ENCODE data around the gene STAT6.

The STAT6 gene

GRCh38 chr12:57111031-57111734, at the start of gene STAT6:
Gene STAT6 (minus strand): TSS chr12:57111362. CDS start chr12:57108278, 3,084 bp downstream.
- FAIRE-seq: no peak

- FAIRE-seq: no peak
Observed at GRCh38 chr12:57160741-57161140, 49.6 kb upstream of the STAT6 start.

- FAIRE-seq: no peak
Observed at GRCh38 chr12:57160040-57160439, 48.9 kb upstream of the STAT6 start.

- no peak for FAIRE-seq
Observed at GRCh38 chr12:57159311-57159710, 48.1 kb upstream of the STAT6 start.

GRCh38 chr12:57158665-57159064, 47.5 kb upstream of the STAT6 start:
- no peak for FAIRE-seq

- FAIRE-seq: no peak
Observed at GRCh38 chr12:57158186-57158585, 47.0 kb upstream of the STAT6 start.

- no peak for FAIRE-seq
Observed at GRCh38 chr12:57157588-57158173, 46.5 kb upstream of the STAT6 start.

GRCh38 chr12:57156701-57157403, 45.7 kb upstream of the STAT6 start:
- FAIRE-seq: no peak

- FAIRE-seq: no peak
Observed at GRCh38 chr12:57154804-57155434, 43.8 kb upstream of the STAT6 start.

- no peak for FAIRE-seq
Observed at GRCh38 chr12:57154076-57154475, 42.9 kb upstream of the STAT6 start.

- FAIRE-seq: no peak
Observed at GRCh38 chr12:57153415-57153997, 42.3 kb upstream of the STAT6 start.

GRCh38 chr12:57152639-57153038, 41.5 kb upstream of the STAT6 start:
- no peak for FAIRE-seq

- FAIRE-seq: no peak
Observed at GRCh38 chr12:57151741-57152630, 40.8 kb upstream of the STAT6 start.

GRCh38 chr12:57150400-57151000, 39.3 kb upstream of the STAT6 start:
- FAIRE-seq: no peak

- no peak for FAIRE-seq
Observed at GRCh38 chr12:57149245-57149900, 38.2 kb upstream of the STAT6 start.

- FAIRE-seq: no peak
Observed at GRCh38 chr12:57148469-57149244, 37.5 kb upstream of the STAT6 start.

GRCh38 chr12:57146961-57147944, 36.1 kb upstream of the STAT6 start, which contains the start of gene LRP1-AS:
Gene LRP1-AS (minus strand): TSS chr12:57147619.
- no peak for FAIRE-seq

- no peak for FAIRE-seq
Observed at GRCh38 chr12:57146092-57146491, 34.9 kb upstream of the STAT6 start.

GRCh38 chr12:57145460-57146059, 34.4 kb upstream of the STAT6 start:
- no peak for FAIRE-seq
